HG03457 (cell line): ENCODE measurements around the gene BCO1.
A peak's percentile ranks its signal among the peaks of the same experiment; 100 is the strongest.

Source experiments
- ATAC-seq: cut with Tn5 transposase; IDR thresholded peaks from one replicate; pipeline ENCODE4 v1.9.1; 2021; ENCODE audit warnings: moderate number of reproducible peaks; ENCODE audit not compliant: unreplicated experiment

Gene BCO1

DNA sequence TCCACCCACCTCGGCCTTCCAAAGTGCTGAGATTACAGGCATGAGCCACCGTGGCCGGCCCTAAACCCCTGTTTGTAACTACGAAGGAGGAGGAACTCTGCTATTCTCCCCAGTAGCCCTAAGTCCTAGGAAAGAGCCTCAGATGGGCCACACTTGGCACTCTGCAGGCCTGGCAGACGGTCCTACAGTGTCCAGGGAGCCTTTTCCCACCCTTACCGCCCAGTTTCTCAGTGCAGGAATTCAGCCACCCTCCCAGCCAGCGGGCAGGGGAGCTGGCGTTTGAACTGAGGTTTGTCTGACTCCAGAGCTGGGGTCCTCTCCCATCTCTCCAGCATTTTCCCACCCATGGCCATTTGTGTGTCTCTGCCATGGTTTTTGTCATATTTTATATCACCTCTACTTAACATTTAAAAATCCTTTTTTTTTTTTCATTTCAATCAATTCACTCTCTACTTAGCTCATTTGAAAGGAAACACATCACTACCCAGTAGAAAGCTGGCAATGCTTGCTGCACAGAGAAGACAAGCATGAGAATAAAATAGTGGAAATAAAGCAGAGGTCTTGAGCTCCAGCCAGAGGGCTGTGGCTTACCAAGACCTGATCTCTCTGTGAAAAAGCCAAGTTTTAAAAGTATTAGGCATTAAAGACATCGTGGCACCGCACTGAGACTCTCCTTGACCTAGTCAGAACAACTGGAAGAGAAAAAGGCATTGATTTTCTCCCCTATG, 34.9 kb downstream of the BCO1 start:
- ATAC-seq: no peak

DNA sequence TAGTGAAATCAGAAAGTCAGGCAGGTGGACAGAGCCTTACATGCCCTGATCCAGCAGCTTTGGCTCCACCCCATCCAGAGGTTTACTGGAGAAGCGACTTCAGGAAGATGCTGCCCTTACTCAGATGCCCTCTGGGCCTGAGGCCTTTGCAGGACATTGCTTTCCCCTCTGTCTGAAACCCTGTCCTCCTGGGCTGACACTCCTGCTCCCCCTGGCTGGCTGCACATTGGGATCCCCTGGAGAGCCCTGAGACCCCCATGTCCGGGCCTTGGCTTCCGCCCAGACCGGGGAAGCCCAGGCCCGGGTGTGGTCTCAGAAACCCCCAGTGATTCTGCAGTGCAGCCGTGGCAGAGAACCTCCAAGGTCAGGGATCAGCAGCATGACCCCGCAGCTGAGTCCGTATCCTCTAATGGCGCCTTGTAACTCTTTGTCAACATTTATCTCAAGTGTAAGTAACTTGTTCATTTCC, 36.6 kb downstream of the BCO1 start:
- no peak for ATAC-seq

DNA sequence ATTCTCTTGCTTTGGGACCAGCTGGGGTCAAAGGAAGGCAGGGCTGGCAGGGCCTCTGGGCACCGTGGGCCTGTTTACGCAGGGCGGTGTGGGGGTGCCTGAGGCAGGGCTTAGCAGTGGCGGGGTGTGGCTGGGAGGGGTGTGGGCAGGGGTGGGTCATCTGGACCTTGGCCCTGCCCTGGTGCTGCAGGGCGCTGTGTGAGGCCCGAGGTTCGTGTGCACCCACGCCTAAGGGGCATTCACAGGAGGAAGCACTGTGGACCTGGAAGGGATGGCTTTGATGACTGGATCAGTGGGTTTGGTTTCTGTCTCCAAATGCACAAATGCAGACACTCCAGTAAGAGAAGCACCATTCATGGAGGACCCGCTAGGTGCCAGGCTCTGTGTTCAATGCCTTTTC, 37.3 kb downstream of the BCO1 start:
- no peak for ATAC-seq

DNA sequence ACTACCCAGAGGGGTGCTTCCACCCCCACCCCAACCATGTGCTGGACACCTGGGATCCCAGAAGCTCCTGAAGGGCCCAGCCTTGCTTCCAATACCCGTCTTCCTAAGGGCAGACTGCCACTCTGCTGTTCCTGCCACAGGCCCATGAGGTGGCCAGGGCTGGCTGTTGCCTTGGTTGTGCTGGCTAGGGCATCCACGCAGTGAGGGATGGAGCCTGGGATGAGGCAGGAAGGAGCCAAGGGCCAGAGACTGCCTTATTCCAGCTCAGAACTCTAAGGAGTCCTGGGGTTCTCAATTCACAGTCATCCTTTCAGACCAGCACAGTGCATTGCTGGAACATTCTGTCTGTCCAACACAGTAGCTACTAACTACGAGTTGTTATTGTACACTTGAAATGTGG, 37.8 kb downstream of the BCO1 start:
- ATAC-seq: no peak

DNA sequence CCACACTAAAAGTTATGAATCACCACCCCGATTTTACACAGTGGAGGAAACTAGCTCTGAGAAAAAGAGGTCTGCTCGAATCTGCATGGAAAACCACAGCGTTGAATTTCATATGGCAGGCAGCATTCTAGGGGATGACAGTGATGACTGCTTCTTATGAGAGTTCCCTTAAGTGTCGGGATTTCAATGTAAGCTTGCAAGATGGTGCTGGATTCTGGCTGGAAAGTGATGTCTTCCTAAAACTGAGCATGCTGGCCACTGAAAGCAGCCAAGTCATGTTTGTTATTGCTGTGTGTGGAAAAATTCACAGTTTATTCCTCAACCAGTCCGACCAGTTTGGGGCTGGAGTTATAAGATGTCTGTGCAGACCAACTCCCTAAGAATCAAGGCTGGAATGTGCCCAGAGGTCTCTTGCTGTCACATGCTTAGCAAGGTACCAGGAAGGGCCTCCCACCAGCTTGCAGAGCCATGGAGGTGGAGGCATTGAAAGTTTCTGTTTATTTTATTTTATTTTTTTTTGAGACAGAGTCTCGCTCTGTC, 39.1 kb downstream of the BCO1 start:
- ATAC-seq: no peak

DNA sequence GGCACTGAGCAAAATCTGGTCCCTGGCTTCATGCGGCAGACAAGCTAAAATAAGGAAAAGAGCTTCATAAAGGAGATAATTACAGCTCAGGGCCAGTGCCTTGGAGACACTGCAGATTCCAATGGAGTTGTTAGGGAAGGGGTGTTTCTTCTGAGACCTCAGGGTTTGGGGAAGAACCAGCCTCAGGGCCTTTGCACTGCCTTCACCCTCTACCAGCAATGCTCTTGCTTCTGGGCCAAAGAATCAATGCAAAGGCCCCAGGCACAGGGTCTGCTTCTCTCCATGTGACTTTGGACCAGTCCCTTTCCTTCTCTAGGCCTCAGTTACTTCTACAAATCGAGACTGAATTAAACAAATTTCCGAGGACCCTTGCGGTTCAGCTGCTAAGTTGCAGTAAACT, 40.0 kb downstream of the BCO1 start:
- no peak for ATAC-seq

DNA sequence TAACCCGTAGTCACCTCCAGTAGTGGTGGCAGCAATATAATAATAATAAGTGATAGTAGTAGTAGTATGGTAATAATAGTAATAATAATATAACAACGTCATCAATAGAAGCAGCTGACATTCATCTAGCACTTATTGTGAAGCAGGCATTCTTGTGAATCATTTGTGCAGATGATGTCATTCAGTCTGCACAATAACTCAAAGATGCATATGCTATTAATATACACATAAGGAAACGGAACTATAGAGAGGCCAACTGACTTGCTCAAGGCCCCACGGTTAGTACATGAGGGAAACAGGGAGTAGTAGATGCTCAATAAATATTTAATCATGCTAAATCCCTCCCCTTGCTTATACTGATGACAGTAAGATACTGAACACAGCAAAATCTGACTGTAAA, 40.9 kb downstream of the BCO1 start:
- ATAC-seq: no peak

DNA sequence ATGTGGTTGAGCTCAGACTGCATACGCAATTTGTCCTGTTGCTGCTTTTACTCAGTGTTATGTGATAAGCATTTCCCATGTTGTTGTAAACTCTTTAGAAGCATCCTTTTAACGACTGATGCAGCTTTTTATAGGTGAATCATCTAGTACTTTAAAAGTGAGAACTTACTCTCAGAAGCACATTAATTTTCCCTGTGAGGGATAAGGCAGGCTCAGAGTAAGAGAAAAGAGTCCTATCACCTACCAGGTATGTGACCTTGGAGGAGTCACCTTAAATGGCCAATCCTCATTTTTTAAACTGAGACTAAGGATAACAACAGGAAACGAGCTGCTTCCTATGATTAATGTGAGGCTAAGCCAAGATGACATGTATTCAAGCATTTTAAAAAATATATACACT, 41.9 kb downstream of the BCO1 start:
- no peak for ATAC-seq

DNA sequence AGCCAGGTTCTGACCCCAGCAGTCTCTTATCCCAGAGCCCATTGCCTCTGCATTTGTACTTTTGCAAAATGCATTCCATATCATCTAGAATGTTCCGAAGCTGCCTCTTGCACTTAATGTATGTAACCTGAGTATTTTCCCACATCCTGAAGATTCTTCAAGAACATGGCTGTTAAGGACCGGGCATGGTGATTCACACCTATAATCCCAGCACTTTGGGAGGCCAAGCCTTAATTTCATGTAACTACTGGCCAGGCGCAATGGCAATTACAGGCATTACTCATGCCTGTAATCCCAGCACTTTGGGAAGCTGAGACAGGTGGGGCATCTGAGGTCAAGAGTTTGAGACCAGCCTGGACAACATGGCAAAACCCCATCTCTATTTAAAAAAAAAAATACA, 44.6 kb downstream of the BCO1 start:
- no peak for ATAC-seq

DNA sequence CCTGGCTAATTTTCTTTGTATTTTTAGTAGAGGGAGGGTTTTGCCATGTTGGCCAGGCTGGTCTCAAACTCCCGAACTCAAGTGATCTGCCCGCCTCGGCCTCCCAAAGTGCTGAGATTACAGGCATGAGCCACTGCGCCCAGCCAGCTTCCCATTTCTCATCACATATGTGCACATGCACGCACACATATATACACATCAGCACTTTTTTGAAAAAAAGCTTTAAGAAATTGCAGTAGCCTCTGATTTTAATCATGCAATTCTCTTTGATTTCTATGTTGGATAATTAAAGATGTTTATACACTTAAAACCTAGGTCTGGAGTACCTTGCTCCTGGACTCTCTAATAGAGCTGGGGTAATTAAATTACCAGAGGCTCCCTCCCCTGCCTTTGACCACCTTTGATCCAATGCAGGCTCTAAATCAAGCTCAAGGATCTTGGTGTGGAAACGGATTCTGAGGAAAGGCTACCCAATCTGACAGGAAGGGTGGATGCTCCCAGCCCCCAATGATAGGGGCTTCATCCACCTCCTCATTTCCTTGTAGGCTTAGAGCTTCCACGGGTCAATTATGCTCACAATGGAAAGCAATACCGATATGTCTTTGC, 46.6 kb downstream of the BCO1 start:
- ATAC-seq: no peak

DNA sequence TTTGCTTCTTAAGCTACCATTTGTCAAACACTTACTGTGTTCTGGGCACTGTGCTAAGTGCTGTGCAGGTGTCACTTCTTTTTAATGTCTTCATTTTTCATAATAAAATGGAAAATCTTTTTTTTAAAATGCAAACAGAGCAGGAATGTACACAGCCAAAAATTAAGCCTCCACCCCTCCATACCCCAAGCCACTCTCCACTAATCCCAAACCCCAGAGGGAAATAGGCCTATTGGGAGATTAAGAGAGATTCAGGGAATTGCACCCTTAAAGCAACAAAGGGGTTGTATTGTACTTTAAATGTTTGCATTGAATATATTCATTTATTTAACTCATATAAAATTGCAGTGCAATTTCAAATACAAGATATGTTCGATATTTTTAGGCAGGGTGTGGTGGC, 47.7 kb downstream of the BCO1 start:
- ATAC-seq: no peak

DNA sequence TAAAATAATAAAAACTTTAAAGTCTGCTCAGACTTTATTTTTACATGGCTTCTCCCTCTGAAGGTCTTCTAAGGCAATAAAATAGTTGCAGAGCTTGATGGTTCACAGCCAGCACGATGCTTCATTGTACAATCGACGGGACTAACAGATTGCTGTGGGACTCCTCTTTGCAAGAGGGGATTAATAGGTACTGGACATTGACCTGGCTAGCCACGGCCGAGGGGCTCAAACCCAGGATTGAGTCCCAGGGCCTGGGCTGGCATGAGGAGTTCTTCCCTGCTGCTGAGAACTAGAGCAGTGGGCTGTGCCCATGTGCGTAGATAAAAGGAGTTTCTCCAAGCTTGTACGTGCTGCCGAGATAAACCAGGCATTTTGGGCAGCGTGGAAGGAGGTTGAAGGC, 52.6 kb downstream of the BCO1 start:
- no peak for ATAC-seq

DNA sequence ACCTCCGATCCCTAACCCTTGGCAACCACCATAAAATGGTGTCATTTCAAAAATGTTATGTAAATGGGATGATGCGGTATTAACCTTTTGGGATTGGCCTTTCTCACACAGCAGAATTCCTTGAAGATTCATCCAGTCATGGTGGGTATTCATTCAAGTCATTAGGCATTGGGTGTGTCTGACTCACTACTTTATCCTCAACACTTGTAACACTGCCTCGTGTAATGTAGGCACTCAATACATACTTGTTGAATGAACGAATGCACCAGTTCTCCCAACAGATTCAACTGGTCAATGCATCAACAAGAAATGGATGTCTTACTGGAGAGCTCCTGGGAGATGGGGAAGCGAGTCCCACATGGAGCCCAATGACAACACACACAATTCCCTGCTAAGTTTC, 54.4 kb downstream of the BCO1 start:
- no peak for ATAC-seq

DNA sequence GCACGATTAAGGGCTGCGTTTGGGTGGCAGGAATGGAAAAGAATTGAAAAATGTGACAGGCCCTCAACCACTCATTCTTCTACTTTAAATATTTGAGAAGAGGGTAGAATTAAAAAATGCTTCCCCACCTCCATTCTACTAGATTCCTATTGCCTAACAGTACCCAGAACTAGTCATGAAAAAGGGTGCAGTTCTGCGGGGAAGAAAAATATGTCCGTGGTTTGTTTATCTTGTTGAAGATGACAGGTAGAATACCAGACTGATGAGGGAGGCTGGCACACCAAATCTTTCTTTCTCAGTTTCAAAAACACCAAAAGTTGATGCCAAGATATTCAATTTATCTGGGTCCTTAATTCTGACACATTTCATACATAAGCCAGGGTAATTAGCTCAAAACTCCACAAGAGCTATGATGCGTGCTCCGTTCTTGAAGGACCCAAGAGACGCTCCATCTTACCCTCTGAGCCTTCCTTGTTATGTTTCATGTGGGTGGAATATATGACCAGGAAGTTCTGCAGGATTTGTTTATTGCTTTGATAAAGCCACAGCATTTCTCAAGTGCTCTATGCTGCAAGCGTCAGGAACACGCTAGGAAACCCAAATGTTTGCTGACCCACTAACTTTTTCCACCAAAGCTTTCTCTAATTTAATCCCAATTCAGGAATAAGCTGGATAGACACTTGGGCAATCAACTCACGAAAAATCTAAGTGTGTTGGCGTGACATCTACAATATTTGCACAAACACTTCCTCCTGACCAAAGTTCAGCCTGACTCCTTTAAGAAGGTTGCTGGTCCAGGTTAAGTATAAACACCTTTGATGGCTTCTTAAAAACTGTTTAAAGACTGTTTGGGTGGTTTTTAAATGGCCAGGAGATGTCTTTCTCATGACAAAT, 55.7 kb downstream of the BCO1 start:
- ATAC-seq: no peak

DNA sequence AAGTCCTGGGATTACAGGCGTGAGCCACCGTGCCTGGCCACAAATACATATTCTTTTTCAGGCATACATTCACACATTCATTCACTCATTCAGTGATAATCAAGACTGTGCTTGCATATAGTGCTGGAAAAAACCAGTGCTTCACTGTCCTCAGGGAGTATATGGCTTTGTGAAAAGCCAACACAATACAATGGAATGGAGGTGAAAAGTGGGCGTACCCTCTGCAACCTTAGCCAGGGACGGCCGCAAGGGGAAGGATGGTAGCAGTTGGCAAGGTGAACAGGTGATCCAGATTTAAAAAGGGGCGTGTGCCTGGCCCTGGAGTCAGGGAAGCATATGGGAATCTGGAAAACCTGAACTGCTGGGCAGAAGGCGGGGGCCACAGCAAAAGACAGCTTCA, 58.1 kb downstream of the BCO1 start:
- ATAC-seq: no peak

DNA sequence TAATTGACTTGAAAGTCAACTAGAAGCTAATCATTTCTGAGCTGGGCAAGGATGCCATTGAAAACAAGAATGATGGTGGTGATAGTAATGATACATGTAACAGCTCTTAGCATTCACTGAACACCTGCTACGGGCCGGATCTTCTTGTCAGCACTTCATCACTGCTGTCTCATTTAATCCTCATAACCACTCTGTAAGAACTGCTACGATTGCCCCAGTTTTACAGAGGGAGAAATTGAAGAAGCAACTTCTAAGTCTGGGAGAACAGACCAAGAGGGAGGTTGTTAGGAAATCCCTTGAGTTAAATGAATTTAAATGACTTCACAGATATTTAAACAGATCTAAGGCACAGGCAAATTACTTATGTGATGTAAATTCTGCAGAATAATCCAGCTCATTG, 69.3 kb downstream of the BCO1 start:
- no peak for ATAC-seq

DNA sequence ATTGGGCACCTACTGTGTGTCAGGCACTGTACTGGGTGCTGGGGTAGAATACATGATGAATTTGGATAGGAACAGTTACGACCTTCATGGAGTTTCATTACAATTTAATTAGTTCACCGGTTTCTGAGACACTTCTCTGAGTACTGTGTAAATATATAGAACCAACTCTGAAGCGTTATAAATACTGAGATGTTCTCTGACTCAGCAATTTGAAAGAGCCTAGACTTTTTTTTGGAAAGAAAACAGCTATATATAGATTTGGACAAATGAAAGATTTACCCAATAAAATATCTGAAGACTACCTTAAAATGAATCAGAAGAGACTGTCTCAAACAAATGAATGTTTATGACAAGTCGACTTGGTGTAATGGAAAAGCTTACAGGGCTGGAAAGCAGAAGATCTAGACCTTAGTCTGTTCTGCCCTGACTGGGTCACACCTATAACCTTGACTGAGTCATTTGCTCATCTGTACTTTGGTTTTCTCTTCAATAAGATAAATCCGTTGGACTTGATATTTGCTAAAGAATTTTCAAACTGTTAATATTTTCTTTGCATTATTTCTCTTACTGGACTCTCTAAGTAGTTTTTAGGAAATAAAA, 71.7 kb downstream of the BCO1 start:
- no peak for ATAC-seq

DNA sequence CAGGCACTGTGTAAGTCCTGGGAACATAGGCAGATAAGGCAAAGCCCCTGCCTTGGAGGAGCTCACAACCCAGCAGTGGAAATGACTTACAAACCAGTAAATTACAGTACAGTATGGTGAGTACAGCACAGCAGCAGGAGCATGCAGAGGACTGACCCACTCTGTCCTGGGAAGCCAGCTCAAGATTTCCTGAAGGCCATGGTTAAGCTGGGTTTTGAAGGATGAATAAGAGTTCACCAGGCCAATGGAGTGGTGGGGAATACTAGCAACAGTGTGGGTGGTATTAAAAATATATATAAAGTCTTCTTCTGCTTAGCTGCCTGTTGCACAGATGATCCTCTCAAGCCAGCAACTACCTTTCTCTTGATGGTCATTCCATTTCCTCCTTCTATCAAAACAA, 73.3 kb downstream of the BCO1 start:
- ATAC-seq: no peak

DNA sequence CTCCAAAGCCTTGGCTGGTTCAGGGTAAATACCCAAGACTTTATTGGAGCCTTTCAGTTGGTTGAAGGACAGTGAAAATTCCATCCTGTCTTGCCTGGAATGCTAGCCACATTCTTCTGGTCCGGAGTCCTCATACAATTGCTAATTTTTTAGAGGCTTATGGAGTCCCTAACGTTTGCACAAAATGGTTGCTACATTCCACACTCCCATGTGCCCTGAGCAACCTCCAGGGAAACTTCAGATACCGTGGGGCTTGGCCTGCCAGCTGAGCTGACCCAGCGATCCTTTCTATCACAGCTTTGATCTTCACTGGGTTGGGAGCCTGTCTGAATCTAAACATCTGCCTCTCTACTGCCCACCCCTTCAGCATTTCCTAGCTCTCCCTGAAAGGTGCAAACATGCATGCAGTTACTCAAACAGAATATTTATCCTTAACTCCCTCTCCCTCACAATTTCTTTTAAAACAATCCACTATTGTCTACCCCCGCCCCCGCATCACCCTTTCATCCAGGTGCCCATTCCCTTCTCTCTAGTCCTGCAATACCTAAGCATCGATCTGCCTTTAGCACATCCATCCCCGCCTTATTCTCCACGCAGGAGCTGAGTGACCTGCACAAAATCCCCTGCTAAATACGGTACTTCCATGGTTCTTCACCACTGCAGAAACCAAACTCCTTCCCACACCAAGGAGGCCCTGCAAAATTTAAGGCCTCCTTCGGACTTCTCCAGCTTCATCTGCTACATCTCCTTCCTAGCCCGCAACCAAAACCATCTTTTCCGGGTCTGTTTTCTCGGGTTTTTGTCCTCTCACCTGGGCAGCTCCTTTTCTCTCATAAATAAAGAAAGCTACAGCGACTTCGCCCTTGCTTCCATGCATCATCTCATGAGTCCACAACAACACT, 75.5 kb downstream of the BCO1 start:
- no peak for ATAC-seq

DNA sequence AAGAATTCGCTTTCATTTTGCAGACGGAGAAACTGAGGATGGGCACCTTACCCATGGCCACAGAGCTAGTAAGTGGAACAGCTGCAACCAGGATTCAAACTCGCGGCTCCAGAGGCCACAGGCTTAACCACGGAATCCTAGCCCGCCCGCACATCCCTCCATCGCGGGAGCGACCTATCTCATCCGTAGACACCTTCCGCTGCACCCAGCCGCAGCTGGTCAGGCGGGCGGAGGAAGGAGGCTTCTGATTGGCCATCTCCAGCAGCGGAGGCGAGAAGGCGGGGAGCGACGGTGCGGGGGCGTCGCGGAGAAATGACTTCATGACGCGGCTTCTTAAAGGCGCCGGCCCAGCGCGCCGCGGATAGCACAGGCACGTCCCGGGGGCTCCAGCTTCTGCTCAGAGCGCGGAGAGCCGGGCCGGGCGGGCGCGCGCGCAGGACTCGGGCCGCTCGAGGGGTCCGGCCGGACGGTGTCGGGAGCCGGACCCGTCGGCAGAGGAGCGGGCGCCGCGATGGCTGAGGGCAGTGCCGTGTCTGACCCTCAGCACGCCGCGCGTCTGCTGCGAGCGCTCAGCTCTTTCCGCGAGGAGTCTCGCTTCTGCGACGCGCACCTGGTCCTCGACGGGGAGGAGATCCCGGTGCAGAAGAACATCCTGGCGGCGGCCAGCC, 76.2 kb downstream of the BCO1 start, which contains the start of gene GAN:
GAN (plus strand) TSS at position 360 of the 668 bp plus-strand sequence; CDS start at position 512, 152 bp downstream.
- peak; percentile 85 for ATAC-seq
